WTC11 (cell line): Measurements from ENCODE around the gene SH2D3C. TPM values are rescaled to one million over a fixed set of nuclear protein-coding genes. Genes with fewer than 3 reads are reported as not detected.

Experiments
- ATAC-seq: fragments of 200-7000 bp; cut with Tn5 transposase; 2 replicates; pipeline ENCODE4 v1.10.0; 2021; ENCODE audit warnings: mild to moderate bottlenecking, moderate library complexity
- CTCF ChIA-PET: fragments of 300-600 bp; sonication (Branson Sonifier 250); formaldehyde crosslinking; loops from one replicate; lab custom pipeline; 2021; ENCODE audit warnings: antibody characterized with exemption; lab: Charles Lee
- POLR2A ChIA-PET: fragments of 350-600 bp; sonication (Branson Sonifier 250); formaldehyde crosslinking; loops from one replicate; lab custom pipeline; 2021; ENCODE audit warnings: antibody characterized with exemption; lab: Charles Lee
- DNase-seq: peaks from one replicate; pipeline ENCODE4 v3.0.0; 2021; ENCODE audit warnings: low spot score
- H3K27ac Mint-ChIP-seq: 2 replicates; pipeline ENCODE4 v1.8.0; 2021; ENCODE audit warnings: mixed read lengths
- H3K27me3 Mint-ChIP-seq: 2 replicates; pipeline ENCODE4 v1.8.0; 2021; ENCODE audit warnings: low read depth, mild to moderate bottlenecking, moderate library complexity, mixed read lengths
- H3K36me3 Mint-ChIP-seq: 2 replicates; pipeline ENCODE4 v1.8.0; 2021; ENCODE audit warnings: mixed read lengths
- H3K4me1 Mint-ChIP-seq: 2 replicates; pipeline ENCODE4 v1.8.0; 2022; ENCODE audit warnings: mixed read lengths
- H3K4me3 Mint-ChIP-seq: 2 replicates; pipeline ENCODE4 v1.8.0; 2021; ENCODE audit warnings: mild to moderate bottlenecking, moderate library complexity, mixed read lengths
- H3K9me3 Mint-ChIP-seq: 2 replicates; pipeline ENCODE4 v1.8.0; 2021; ENCODE audit warnings: mixed read lengths
- ELF4 ChIP-seq: sonication (generic); formaldehyde crosslinking; IDR thresholded peaks from 2 replicates; pipeline ENCODE4 v1.8.1; 2022; ENCODE audit warnings: low read depth, mild to moderate bottlenecking, moderate library complexity, missing genetic modification reagents
- ESRRA ChIP-seq: sonication (generic); formaldehyde crosslinking; IDR thresholded peaks from 2 replicates; pipeline ENCODE4 v1.8.1; 2022; ENCODE audit warnings: mild to moderate bottlenecking, missing genetic modification reagents, borderline replicate concordance
- RELA ChIP-seq: sonication (generic); formaldehyde crosslinking; IDR thresholded peaks from 2 replicates; pipeline ENCODE4 v1.8.1; 2022; ENCODE audit warnings: missing genetic modification reagents, mild to moderate bottlenecking, borderline replicate concordance
- ZNF121 ChIP-seq: sonication (generic); formaldehyde crosslinking; IDR thresholded peaks from 2 replicates; pipeline ENCODE4 v1.8.0; 2023; ENCODE audit warnings: missing genetic modification reagents
- ZNF232 ChIP-seq: sonication (generic); formaldehyde crosslinking; IDR thresholded peaks from 2 replicates; pipeline ENCODE4 v1.8.0; 2022; ENCODE audit warnings: mild to moderate bottlenecking, missing genetic modification reagents
- total RNA-seq: library from RNA; stranded (reverse); gene quantifications from 3 replicates; pipeline ENCODE4 v1.2.3, GENCODE V29; 2021
- TF ChIP-seq, protein P1 (sequence below): fragments of 250-450 bp; sonication (Bioruptor Pico); IDR thresholded peaks from 2 replicates; pipeline ENCODE4 v1.9.0; 2021; ENCODE audit warnings: mild to moderate bottlenecking, borderline replicate concordance
- TF ChIP-seq, protein P2 (sequence below): sonication (generic); formaldehyde crosslinking; IDR thresholded peaks from 2 replicates; pipeline ENCODE4 v1.8.0; 2023; ENCODE audit warnings: missing genetic modification reagents
- TF ChIP-seq, protein P3 (sequence below): sonication (generic); formaldehyde crosslinking; IDR thresholded peaks from 2 replicates; pipeline ENCODE4 v1.8.1; 2023; ENCODE audit warnings: mild to moderate bottlenecking, missing genetic modification reagents
- TF ChIP-seq, protein P4 (sequence below): fragments of 250-450 bp; sonication (Bioruptor Pico); IDR thresholded peaks from 2 replicates; pipeline ENCODE4 v1.9.0; 2021; ENCODE audit warnings: moderate library complexity, mild to moderate bottlenecking, inconsistent platforms, borderline replicate concordance
- TF ChIP-seq, protein P5 (sequence below): fragments of 250-450 bp; sonication (Bioruptor Pico); IDR thresholded peaks from 2 replicates; pipeline ENCODE4 v1.8.0; 2021; ENCODE audit warnings: mild to moderate bottlenecking

The SH2D3C gene
- total RNA-seq, 1 experiment from 2014 or later = 5.4 TPM

DNA sequence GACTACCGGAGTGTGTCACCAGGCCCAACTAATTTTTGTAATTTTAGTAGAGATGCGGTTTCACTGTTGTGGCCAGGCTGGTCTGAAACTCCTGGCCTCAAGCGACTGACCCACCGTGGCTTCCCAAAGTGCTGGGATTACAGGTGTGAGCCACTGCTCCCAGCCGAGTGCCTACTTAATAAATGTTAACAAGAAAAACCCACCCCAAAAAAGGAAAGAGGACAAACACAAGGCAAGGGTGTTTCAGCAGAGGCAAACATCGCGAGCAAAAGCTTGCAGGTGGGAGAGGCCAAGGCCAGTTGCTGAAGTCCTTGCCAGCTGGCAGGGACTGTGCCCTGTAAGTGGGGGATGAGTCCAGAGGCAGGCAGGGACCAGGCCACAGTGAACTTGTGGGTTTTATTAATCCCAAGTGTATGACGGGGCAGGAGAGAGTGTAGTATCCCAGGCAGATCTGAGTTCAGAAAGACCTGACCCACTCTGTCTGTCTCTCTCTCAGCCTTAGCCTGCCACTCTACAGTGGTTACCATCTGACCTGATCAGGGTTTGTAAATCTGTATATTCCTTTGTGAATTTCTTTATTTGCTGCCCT is 17.9 kb upstream of the SH2D3C start:
- TF ChIP-seq, protein P1, sequence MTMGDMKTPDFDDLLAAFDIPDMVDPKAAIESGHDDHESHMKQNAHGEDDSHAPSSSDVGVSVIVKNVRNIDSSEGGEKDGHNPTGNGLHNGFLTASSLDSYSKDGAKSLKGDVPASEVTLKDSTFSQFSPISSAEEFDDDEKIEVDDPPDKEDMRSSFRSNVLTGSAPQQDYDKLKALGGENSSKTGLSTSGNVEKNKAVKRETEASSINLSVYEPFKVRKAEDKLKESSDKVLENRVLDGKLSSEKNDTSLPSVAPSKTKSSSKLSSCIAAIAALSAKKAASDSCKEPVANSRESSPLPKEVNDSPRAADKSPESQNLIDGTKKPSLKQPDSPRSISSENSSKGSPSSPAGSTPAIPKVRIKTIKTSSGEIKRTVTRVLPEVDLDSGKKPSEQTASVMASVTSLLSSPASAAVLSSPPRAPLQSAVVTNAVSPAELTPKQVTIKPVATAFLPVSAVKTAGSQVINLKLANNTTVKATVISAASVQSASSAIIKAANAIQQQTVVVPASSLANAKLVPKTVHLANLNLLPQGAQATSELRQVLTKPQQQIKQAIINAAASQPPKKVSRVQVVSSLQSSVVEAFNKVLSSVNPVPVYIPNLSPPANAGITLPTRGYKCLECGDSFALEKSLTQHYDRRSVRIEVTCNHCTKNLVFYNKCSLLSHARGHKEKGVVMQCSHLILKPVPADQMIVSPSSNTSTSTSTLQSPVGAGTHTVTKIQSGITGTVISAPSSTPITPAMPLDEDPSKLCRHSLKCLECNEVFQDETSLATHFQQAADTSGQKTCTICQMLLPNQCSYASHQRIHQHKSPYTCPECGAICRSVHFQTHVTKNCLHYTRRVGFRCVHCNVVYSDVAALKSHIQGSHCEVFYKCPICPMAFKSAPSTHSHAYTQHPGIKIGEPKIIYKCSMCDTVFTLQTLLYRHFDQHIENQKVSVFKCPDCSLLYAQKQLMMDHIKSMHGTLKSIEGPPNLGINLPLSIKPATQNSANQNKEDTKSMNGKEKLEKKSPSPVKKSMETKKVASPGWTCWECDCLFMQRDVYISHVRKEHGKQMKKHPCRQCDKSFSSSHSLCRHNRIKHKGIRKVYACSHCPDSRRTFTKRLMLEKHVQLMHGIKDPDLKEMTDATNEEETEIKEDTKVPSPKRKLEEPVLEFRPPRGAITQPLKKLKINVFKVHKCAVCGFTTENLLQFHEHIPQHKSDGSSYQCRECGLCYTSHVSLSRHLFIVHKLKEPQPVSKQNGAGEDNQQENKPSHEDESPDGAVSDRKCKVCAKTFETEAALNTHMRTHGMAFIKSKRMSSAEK (CRISPR knock-in tag) = no peak
- TF ChIP-seq ZNF121 (CRISPR knock-in tag) (no peak), RELA (CRISPR knock-in tag) (no peak), ELF4 (CRISPR knock-in tag) (no peak), ESRRA (no peak)
- TF ChIP-seq, protein P2, sequence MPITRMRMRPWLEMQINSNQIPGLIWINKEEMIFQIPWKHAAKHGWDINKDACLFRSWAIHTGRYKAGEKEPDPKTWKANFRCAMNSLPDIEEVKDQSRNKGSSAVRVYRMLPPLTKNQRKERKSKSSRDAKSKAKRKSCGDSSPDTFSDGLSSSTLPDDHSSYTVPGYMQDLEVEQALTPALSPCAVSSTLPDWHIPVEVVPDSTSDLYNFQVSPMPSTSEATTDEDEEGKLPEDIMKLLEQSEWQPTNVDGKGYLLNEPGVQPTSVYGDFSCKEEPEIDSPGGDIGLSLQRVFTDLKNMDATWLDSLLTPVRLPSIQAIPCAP (CRISPR knock-in tag) = no peak
- TF ChIP-seq, protein P3, sequence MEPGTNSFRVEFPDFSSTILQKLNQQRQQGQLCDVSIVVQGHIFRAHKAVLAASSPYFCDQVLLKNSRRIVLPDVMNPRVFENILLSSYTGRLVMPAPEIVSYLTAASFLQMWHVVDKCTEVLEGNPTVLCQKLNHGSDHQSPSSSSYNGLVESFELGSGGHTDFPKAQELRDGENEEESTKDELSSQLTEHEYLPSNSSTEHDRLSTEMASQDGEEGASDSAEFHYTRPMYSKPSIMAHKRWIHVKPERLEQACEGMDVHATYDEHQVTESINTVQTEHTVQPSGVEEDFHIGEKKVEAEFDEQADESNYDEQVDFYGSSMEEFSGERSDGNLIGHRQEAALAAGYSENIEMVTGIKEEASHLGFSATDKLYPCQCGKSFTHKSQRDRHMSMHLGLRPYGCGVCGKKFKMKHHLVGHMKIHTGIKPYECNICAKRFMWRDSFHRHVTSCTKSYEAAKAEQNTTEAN (CRISPR knock-in tag) = no peak
- TF ChIP-seq, protein P4, sequence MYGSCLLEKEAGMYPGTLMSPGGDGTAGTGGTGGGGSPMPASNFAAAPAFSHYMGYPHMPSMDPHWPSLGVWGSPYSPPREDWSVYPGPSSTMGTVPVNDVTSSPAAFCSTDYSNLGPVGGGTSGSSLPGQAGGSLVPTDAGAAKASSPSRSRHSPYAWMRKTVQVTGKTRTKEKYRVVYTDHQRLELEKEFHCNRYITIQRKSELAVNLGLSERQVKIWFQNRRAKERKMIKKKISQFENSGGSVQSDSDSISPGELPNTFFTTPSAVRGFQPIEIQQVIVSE (CRISPR knock-in tag) = no peak
- no peak overlapping the region for H3K4me3 Mint-ChIP-seq
- H3K9me3 Mint-ChIP-seq = no peaks in the 10 kb centered on the region
- ChIA-PET CTCF (interaction anchor here (1.8 kb wide), 1 partner anchor 74 kb away, joined by 5 read pairs; no protein-coding TSS in a partner anchor), POLR2A (interaction anchor here (0.8 to 1.0 kb wide), 2 partner anchors 16 to 141 kb away, joined by 5 to 7 read pairs; no protein-coding TSS in a partner anchor)
- H3K27ac Mint-ChIP-seq = peak overlapping the region; percentile 71; the same call in 1 of the 2 replicates
- DNase-seq (no peak), ATAC-seq (no peak)
- peaks cover 7% of the 10 kb centered on the region for H3K4me1 Mint-ChIP-seq
- H3K36me3 Mint-ChIP-seq = peaks cover 8% of the 10 kb centered on the region
- no peaks in the 10 kb centered on the region for H3K27me3 Mint-ChIP-seq

DNA sequence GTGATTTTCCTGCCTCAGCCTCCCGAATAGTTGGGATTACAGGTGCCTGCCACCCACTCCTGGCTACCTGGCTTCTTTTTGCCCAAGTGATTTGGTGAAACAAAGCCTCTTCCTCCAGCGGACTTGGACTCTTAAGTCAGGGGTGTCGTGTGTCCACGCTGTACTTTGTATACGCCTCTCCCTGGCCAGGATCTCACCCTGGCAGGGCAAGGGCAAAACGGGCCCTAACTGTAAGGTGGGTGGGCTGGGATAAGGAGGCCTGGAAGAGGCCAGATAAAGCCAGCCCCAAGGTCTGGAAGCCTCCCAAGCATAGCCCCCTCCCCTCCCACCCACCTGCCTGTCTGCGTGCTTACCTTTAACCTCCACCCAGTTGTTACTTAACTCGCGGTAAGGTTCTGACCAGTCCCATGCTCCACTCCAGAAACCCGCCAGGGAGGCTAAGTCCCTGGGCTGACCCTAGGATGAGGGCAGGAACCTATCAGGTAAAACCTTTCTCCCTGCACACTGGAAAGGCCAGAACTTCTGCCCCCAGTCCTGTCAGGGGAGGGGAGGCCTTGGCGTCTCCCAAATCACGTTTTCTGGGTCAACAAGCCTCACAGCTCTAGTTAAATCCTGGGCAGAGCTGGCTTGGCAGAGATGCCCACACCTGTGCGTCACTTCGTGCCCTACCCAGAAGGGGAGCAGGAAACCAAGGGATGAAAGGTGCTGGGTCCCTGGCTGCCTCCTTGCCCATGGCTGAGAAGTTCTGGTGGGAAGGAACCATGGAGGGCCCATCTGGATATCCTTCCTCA is 15.7 kb upstream of the SH2D3C start:
- Mint-ChIP-seq H3K4me3 (no peak overlapping the region), H3K27ac (peak overlapping the region; percentile 70), H3K4me1 (peaks cover 9% of the 10 kb centered on the region), H3K9me3 (no peaks in the 10 kb centered on the region), H3K36me3 (peaks cover 26% of the 10 kb centered on the region), H3K27me3 (no peaks in the 10 kb centered on the region)
- POLR2A ChIA-PET = interaction anchor here (0.6 kb wide), 1 partner anchor 65 kb away, joined by 3 read pairs; no protein-coding TSS in a partner anchor
- ATAC-seq (peak; percentile 28), DNase-seq (no peak)
- CTCF ChIA-PET = interaction anchor here (0.7 to 1.8 kb wide), 3 partner anchors 30 to 76 kb away, joined by 3 to 13 read pairs (median 5); no protein-coding TSS in a partner anchor
- no peak for TF ChIP-seq ZNF232 (CRISPR knock-in tag)
- TF ChIP-seq, protein P5, sequence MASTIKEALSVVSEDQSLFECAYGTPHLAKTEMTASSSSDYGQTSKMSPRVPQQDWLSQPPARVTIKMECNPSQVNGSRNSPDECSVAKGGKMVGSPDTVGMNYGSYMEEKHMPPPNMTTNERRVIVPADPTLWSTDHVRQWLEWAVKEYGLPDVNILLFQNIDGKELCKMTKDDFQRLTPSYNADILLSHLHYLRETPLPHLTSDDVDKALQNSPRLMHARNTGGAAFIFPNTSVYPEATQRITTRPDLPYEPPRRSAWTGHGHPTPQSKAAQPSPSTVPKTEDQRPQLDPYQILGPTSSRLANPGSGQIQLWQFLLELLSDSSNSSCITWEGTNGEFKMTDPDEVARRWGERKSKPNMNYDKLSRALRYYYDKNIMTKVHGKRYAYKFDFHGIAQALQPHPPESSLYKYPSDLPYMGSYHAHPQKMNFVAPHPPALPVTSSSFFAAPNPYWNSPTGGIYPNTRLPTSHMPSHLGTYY (CRISPR knock-in tag) = 0 out of 2 replicates have a peak, but pooled peaks have one; percentile 8
